NB4 (cell line): ENCODE results near the gene SDR42E2.

ENCODE experiments used
- CTCF ChIP-seq: IDR thresholded peaks from one replicate; pipeline ENCODE4 v1.5.1; 2012; ENCODE audit warnings: low read depth, low read length
- TF ChIP-seq, protein P1 (sequence below): IDR thresholded peaks from 2 replicates; pipeline ENCODE4 v1.6.1; 2011; ENCODE audit warnings: low read depth, low read length

DNA sequence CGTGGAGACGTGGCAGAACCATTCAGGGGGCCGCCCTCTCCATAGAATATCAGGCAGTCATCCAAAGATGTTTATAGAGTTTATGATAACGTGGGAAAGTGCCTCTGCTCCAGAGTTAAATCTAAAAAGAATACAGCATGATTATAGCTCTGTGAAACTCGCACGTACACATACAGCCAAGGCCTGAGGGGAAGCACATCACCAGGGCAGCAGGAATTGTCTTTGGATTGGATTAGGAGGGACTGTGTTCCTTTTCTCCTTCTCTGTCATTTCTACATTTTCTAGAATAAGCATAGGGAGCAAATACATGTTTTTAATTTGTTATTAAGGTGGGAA, 70.7 kb downstream of the SDR42E2 start:
- TF ChIP-seq CTCF: no peak
- TF ChIP-seq, protein P1, sequence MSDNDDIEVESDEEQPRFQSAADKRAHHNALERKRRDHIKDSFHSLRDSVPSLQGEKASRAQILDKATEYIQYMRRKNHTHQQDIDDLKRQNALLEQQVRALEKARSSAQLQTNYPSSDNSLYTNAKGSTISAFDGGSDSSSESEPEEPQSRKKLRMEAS: no peak
